ENCODE measurements around the gene CDKN1B. TPM values are rescaled to one million over a fixed set of nuclear protein-coding genes. Genes with fewer than 3 reads are reported as not detected.

Gene CDKN1B
- total and polyA plus RNA-seq, 11 donors: 19.0 to 44.9 (median 34.3) TPM

- Histone ChIP-seq H3K9me3 (no peaks in the 10 kb centered on the region), H3K4me3 (peak overlapping the region; percentile 43 to 84 (median 78)), H3K36me3 (peaks cover 0 to 22% (median 18%) of the 10 kb centered on the region in 9 donors), H3K27me3 (no peaks in the 10 kb centered on the region), H3K4me1 (peaks cover 0 to 49% (median 31%) of the 10 kb centered on the region in 12 donors), H3K27ac (peak overlapping the region; percentile 90 to 100 (median 98))
- DNase-seq (peak; percentile 93 to 97 (median 94)), ATAC-seq (peak; percentile 79 to 87 (median 84))
- 0 to 1% (median 0%) methylated on average over 71 to 93 of the region's 93 CpGs for WGBS, 4 donors
- intact Hi-C loops (cut with DNase I): loop anchor here in 5 of 10 donors (1.0 to 10.0 kb wide), 4 partner anchors 8 to 61 kb away; partner anchors contain the start of genes APOLD1 (in 2 of the 5), CDKN1B (in 2 of the 5) and GPR19 (in 1 of the 5)
- TF ChIP-seq POLR2A (IDR thresholded peaks at IDR 0.05) (peak in 1 of 2 donors; percentile 89), CTCF (IDR thresholded peaks at IDR 0.05) (no peak)
Observed at GRCh38 chr12:12725086-12725955, 8.2 kb downstream of the CDKN1B start.

GRCh38 chr12:12725956-12726554 is 8.9 kb downstream of the CDKN1B start:
- 1 to 2% (median 1%) methylated on average over 24 to 26 of the region's 26 CpGs for WGBS, 4 donors
- Histone ChIP-seq H3K27ac (peak overlapping the region; percentile 90 to 100 (median 98)), H3K4me1 (peaks cover 0 to 42% (median 24%) of the 10 kb centered on the region in 12 donors), H3K36me3 (peaks cover 0 to 14% (median 11%) of the 10 kb centered on the region in 9 donors), H3K9me3 (no peaks in the 10 kb centered on the region), H3K4me3 (peak overlapping the region; percentile 43 to 84 (median 78)), H3K27me3 (no peaks in the 10 kb centered on the region)
- TF ChIP-seq POLR2A (IDR thresholded peaks at IDR 0.05) (no peak), CTCF (IDR thresholded peaks at IDR 0.05) (no peak)
- intact Hi-C loops (cut with DNase I): loop anchor here in 5 of 10 donors (1.0 to 10.0 kb wide), 4 partner anchors 9 to 61 kb away; partner anchors contain the start of genes APOLD1 (in 2 of the 5), CDKN1B (in 2 of the 5) and GPR19 (in 1 of the 5)
- ATAC-seq: no peak
- DNase-seq: no peak

- Histone ChIP-seq H3K27me3 (no peaks in the 10 kb centered on the region), H3K4me1 (peaks cover 0 to 36% (median 18%) of the 10 kb centered on the region in 12 donors), H3K36me3 (peaks cover 0 to 8% (median 5%) of the 10 kb centered on the region in 9 donors), H3K9me3 (no peaks in the 10 kb centered on the region), H3K27ac (peak overlapping the region in 11 of 12 donors; percentile 90 to 100 (median 99)), H3K4me3 (peak overlapping the region in 11 of 12 donors; percentile 43 to 82 (median 77))
- DNase-seq (no peak), ATAC-seq (no peak)
- intact Hi-C loops (cut with DNase I): loop anchor here in 2 of 10 donors (10.0 kb wide), 1 partner anchor 58 kb away; the partner anchor contains the start of gene APOLD1 (in 2 of the 2)
- WGBS, 4 donors: 17 to 35% (median 25%) methylated on average over 6 of the region's 6 CpGs
- TF ChIP-seq POLR2A (IDR thresholded peaks at IDR 0.05): no peak
- no peak for TF ChIP-seq CTCF (IDR thresholded peaks at IDR 0.05)
Observed at GRCh38 chr12:12726555-12727093, 9.5 kb downstream of the CDKN1B start.

Data from heart left ventricle (tissue), 16 donors.